Activated CD4-positive, alpha-beta T cell treated with anti-CD3 and anti-CD28 coated beads, Interleukin-2, amount 10 ng/mL, durations not matched to agents 24 days and 14 days (primary cell): Measurements from ENCODE around the gene CTU2. TPM values are rescaled to one million over a fixed set of nuclear protein-coding genes. Genes with fewer than 3 reads are reported as not detected.

ENCODE experiments used
- DNase-seq: peaks from one replicate; pipeline ENCODE4 v3.0.0; 2022
- H3K27ac Mint-ChIP-seq: one replicate; pipeline ENCODE4 v1.8.0; 2022; ENCODE audit warnings: mild to moderate bottlenecking, mixed read lengths
- H3K27me3 Mint-ChIP-seq: one replicate; pipeline ENCODE4 v1.8.0; 2022; ENCODE audit warnings: mixed read lengths
- H3K36me3 Mint-ChIP-seq: one replicate; pipeline ENCODE4 v1.8.0; 2022; ENCODE audit warnings: low read depth, mild to moderate bottlenecking, mixed read lengths
- H3K4me1 Mint-ChIP-seq: one replicate; pipeline ENCODE4 v1.8.0; 2021; ENCODE audit warnings: mixed read lengths
- H3K4me3 Mint-ChIP-seq: one replicate; pipeline ENCODE4 v1.8.0; 2022; ENCODE audit warnings: mild to moderate bottlenecking, moderate library complexity, mixed read lengths
- H3K9me3 Mint-ChIP-seq: one replicate; pipeline ENCODE4 v1.8.0; 2021; ENCODE audit warnings: mixed read lengths
- intact Hi-C: fragments of 100-400 bp; cut with micrococcal nuclease; formaldehyde crosslinking; loops from one replicate; pipeline ENCODE4 v1.15.1; 2023
- total RNA-seq: library from RNA; stranded (reverse); gene quantifications from 2 replicates; pipeline ENCODE4 v1.2.3, GENCODE V29; 2022

Gene CTU2
- total RNA-seq, 1 donor from 2014 or later: 69.9 TPM

DNA sequence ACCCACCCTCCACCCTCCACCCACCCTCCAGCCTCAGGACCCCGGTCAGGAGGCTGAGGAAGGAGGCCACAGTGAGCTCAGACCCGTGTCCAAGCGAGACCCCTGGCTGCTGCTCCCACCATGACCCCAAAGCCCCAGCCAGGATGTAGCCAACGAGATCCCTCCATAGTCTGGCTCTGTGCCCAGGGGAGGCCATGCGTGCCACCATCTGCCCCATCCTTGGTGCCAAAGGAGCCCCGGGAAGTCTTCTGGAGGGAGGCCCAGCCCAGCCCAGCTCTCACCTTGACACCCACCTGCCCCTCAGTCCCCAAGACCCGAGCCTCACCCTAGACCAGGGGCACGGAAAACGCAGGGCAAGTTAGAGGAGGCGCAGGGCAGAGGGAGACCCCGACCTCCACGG lies 44.6 kb downstream of the CTU2 start:
- no peaks in the 10 kb centered on the region for H3K27me3 Mint-ChIP-seq
- H3K4me1 Mint-ChIP-seq: peaks cover 10% of the 10 kb centered on the region
- H3K4me3 Mint-ChIP-seq: no peak overlapping the region
- intact Hi-C loops: no loop called here
- H3K36me3 Mint-ChIP-seq: peaks cover 4% of the 10 kb centered on the region
- no peaks in the 10 kb centered on the region for H3K9me3 Mint-ChIP-seq
- H3K27ac Mint-ChIP-seq: no peak overlapping the region
- no peak for DNase-seq

DNA sequence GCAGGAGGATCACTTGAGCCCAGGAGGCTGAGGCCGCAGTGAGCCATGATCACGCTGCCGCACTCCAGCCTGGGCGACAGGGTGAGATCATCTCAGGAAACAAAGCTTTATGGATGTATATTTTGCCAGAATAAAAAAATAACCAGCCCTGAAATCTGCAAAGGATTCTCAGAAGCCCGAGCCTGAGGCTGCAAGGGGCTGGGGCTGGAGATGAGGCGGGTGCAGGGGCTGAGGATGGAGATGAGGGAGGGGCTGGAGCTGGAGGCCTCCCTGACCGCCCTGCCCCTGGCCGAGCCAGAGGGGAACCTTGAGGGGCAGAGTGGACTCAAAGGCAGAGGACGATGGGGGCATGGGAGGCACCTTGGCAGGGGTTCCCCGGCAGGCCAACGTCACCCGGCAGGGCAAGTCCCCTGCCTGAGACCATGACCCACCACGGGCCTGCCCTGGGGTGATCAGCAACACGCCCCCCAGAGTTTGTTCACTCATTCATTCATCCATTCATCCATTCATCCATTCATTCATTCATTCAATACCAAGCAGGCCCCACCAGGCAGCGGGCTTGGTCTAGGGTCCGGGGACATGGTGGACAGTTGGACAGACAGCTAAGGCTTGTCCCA lies 46.2 kb downstream of the CTU2 start:
- no peak overlapping the region for H3K27ac Mint-ChIP-seq
- no peaks in the 10 kb centered on the region for H3K9me3 Mint-ChIP-seq
- intact Hi-C loops: no loop called here
- H3K4me1 Mint-ChIP-seq: peaks cover 5% of the 10 kb centered on the region
- H3K4me3 Mint-ChIP-seq: no peak overlapping the region
- peaks cover 2% of the 10 kb centered on the region for H3K36me3 Mint-ChIP-seq
- H3K27me3 Mint-ChIP-seq: no peaks in the 10 kb centered on the region
- DNase-seq: no peak

DNA sequence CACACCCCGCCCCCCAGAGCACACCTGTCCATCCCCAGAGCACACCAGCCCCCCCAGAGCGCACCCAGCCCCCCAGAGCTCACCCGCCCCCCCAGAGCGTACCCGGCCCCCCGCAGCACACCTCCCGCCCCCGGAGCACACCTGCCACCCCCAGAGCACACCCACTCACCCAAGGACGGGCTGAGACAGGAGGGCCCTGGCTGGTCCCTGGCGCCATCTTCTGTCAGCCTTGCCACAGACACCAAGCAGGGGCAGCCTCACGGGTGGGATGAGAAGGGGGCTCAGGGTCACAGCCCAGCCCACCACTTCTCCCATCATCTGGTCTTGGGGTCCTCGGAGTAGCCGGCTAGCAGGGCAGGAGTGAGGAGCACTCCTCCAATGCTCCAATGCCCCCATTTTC lies 46.9 kb downstream of the CTU2 start:
- no peak for DNase-seq
- Mint-ChIP-seq H3K27me3 (no peaks in the 10 kb centered on the region), H3K9me3 (no peaks in the 10 kb centered on the region), H3K36me3 (no peaks in the 10 kb centered on the region), H3K27ac (no peak overlapping the region), H3K4me1 (peaks cover 2% of the 10 kb centered on the region), H3K4me3 (no peak overlapping the region)
- intact Hi-C loops: no loop called here

DNA sequence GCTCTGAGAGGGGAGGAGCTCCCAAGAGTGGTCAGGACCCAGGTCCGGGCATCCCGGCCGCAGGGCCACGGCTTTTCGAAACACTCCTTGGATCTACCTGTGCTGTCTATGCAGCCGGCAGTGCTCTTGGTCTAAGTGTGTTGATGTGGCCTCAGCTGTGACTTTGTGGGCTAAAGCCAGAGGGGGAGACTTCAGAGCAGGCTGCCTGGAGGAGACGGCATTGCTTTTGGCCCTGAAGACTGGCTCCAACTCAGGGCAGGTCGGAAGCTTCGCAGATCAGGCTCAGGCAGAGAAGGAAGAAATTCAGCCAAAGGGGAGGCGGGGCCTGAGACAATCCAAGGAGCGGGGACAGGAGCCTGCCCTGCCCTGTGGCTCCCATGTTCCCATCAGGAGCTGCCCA lies 47.3 kb downstream of the CTU2 start:
- no peak for DNase-seq
- no peaks in the 10 kb centered on the region for H3K36me3 Mint-ChIP-seq
- intact Hi-C loops: no loop called here
- no peaks in the 10 kb centered on the region for H3K9me3 Mint-ChIP-seq
- no peaks in the 10 kb centered on the region for H3K27me3 Mint-ChIP-seq
- H3K4me1 Mint-ChIP-seq: peaks cover 6% of the 10 kb centered on the region
- H3K27ac Mint-ChIP-seq: no peak overlapping the region
- no peak overlapping the region for H3K4me3 Mint-ChIP-seq

DNA sequence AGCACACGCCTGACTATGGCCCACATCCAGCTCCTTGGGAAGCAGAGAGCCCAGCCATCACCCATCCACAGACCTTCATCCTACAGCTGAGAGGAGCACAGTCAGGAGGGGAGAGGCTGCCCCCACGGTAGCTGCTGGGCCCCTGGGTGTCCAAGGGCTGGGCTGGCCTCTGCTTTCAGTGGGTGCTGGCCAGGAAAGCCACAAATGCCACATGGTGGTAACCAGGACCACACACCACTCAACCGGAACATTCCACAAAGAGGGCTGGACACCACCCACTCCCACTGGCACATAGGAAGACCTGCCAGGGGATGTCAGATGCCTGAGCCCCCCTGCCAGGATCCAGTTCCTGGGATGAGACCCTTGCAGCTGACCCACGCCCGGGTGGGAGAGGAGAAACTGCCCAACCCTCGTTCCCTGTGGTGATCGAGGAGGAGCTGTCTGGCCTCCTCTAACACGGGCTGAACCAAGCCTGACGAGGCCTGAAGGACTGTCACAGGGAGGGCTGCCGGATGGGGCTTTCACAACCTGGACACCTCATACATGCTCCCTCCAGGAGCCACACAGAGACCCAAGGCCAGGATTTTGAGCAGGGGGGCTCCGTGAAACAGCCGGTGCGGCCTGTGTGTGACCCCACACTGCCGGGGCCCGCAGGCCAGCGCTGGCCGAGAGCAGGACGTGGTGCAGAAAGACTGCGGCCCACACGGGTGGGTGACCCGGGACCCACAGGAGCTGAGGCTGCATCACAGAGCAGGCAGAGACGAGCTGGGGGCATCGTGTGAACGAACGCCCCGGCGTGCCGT lies 48.0 kb downstream of the CTU2 start:
- no peak overlapping the region for H3K27ac Mint-ChIP-seq
- DNase-seq: no peak
- peaks cover 9% of the 10 kb centered on the region for H3K4me1 Mint-ChIP-seq
- no peak overlapping the region for H3K4me3 Mint-ChIP-seq
- H3K9me3 Mint-ChIP-seq: no peaks in the 10 kb centered on the region
- intact Hi-C loops: no loop called here
- no peaks in the 10 kb centered on the region for H3K36me3 Mint-ChIP-seq
- no peaks in the 10 kb centered on the region for H3K27me3 Mint-ChIP-seq

DNA sequence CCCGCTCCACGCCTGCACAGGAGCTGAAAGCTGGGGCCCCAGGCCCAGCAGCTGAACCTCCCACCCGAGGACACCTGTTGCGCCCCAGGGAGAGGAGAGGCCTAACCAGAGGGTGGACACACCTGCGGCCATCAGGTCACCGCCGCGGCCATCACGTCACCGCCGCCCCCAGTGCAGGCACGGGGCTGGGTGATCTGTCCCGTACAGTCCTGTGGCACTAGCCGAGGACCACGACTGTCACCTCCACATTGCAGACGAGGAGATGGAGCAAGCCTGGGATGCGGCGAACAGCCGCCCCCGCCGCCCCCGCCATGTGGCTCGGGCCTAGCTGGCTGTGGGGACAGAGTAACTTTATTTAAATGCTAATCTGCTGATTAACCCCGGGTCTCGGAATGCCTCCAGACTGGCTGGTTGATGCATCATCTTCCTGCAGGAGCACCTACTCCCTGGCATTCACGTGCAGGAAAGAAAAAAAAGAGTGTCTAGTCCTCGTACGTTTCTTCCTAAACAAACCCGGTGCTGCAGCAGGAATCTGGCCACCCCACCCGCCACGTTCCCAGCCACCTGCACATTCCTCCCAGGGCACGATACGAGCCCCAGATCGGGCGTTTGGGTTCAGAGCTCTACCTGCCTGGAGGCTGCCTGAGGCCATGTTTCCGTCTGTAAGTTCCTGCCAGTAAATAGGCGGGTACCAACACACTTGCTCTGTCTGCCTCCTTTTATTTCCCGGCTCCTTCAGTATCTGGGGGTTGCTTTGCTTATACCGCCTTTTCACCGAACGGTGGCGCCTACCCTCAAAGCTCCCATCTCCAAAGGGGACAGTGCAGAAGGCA lies 48.8 kb downstream of the CTU2 start:
- Mint-ChIP-seq H3K4me3 (no peak overlapping the region), H3K36me3 (no peaks in the 10 kb centered on the region), H3K27ac (no peak overlapping the region), H3K27me3 (no peaks in the 10 kb centered on the region), H3K4me1 (peaks cover 11% of the 10 kb centered on the region), H3K9me3 (no peaks in the 10 kb centered on the region)
- intact Hi-C loops: no loop called here
- peak; percentile 67 for DNase-seq

DNA sequence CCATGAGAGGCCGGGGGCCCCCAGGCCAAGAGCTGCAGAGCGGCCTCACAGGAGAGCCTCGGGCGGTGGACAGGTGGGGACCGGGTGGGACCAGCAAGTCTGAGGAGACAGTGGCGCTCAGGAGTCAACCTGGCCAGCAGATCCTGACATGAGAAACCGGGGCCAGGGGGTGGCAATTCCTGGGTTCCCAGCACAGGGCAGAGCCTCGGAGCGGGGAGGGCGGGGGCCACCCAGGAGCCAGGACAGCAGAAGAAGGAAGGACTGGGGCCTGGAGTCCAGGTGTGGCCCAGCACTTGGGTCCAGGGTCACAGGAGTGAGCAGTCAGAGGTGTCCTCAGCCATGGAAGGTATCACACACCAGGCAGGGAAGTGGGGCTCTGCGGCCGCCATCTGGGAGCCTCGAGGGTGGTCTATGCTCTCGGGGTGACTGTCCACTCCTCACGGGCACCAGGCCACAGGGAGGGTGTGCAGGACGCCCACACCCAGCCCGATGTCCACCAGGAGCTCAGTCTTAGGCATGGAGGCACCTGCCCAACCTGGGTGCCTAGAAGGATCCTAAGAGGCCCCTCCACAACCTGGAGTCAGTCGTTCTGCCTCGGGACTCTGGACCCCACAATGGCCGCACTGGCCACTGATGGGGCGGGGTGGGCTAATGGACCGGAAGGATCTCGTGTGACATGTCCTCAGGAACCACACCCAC lies 49.6 kb downstream of the CTU2 start:
- DNase-seq: no peak
- H3K9me3 Mint-ChIP-seq: no peaks in the 10 kb centered on the region
- H3K4me1 Mint-ChIP-seq: peaks cover 11% of the 10 kb centered on the region
- no peak overlapping the region for H3K4me3 Mint-ChIP-seq
- no peaks in the 10 kb centered on the region for H3K36me3 Mint-ChIP-seq
- no peak overlapping the region for H3K27ac Mint-ChIP-seq
- intact Hi-C loops: no loop called here
- H3K27me3 Mint-ChIP-seq: no peaks in the 10 kb centered on the region

DNA sequence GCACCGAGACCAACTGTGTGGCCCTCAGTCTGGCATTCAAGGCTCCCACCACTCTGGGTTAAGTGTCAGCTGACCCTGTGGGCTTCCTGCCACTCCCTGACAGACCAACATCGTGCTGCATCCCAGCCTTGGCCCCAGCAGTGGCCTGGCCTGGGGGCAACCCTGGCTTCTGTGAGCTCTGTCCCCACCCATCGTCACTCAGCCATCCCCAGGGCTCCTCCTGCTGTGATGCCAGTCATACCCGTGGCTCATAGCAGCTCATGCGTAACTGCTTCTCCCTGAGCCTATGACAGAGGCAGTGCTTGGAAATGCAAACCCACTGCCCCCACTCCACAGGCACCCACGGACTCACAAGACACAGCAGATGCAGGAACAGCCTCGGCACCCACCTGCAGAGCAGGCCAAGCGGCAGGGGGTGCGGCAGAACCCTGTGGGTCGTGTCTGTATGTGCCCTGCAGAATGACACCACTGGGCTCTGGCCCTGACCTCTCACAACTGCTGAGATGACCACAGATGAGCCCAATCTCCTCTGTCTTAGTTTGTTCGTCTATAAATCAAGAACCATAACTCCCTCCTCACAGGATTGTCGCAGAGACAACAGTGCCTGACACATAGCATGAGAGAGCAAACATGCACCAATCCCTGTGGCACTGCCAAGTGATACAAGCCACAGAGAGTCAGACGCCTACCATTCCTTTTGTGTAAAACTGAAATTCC lies 52.1 kb downstream of the CTU2 start:
- H3K27ac Mint-ChIP-seq: no peak overlapping the region
- intact Hi-C loops: no loop called here
- peaks cover 11% of the 10 kb centered on the region for H3K4me1 Mint-ChIP-seq
- H3K4me3 Mint-ChIP-seq: no peak overlapping the region
- no peaks in the 10 kb centered on the region for H3K9me3 Mint-ChIP-seq
- DNase-seq: no peak
- H3K36me3 Mint-ChIP-seq: no peaks in the 10 kb centered on the region
- no peaks in the 10 kb centered on the region for H3K27me3 Mint-ChIP-seq

DNA sequence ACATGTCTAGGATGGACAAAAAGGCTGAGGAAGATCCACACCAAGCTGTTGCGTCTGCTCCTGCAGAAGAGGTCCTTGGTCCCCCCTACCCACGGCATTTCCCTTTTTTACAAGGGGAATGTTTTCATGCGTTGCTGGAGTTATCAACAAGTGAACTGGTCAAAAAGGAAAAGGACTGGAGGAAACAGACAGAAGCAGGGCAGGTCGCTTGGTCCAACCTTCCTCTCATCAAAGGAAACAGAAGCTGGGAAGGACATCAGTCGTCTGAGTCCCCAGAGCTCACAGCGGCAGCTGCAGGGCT lies 52.6 kb downstream of the CTU2 start:
- Mint-ChIP-seq H3K36me3 (peaks cover 4% of the 10 kb centered on the region), H3K27me3 (no peaks in the 10 kb centered on the region), H3K9me3 (no peaks in the 10 kb centered on the region), H3K4me3 (no peak overlapping the region), H3K4me1 (peaks cover 9% of the 10 kb centered on the region), H3K27ac (no peak overlapping the region)
- no peak for DNase-seq
- intact Hi-C loops: no loop called here

DNA sequence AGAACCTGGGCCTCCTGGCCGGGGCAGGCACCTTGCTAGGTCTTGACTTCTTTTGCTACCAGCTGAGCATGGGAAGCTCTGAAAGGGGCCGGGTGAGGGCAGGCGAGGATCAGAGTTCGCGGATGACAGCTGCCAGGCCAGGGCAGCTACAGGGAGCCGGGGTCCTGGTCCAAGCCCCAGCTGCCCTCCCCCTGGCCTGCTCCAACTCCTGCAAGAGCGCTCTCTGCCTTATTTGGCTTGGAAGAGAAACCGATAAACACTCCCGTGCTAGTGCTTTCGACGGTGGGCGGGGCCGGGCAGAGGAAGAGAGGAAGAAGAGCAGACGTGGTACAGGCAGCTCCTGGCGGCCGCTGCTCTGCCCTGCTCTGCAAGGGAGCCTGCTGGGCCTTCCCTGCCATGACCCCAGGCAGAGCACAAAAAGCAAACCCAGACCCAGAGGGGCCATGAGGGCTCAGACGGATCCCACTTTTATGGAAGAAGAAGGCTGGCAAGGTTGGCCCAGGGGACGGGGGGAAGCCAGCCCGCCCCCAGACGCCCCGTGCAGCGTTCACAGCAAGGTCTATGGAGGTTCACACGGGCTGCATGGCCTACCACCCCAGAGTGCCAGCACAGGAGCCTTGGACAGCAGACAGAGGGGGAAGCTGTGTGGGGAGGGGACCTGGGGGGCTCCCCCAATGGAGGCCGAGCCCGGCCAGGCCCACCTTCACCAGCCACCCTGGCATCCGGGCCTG lies 53.1 kb downstream of the CTU2 start:
- Mint-ChIP-seq H3K4me1 (peaks cover 9% of the 10 kb centered on the region), H3K4me3 (peak overlapping the region; percentile 35), H3K27ac (peak overlapping the region; percentile 48), H3K36me3 (peaks cover 4% of the 10 kb centered on the region), H3K9me3 (no peaks in the 10 kb centered on the region), H3K27me3 (no peaks in the 10 kb centered on the region)
- DNase-seq: peak; percentile 81
- intact Hi-C loops: no loop called here

DNA sequence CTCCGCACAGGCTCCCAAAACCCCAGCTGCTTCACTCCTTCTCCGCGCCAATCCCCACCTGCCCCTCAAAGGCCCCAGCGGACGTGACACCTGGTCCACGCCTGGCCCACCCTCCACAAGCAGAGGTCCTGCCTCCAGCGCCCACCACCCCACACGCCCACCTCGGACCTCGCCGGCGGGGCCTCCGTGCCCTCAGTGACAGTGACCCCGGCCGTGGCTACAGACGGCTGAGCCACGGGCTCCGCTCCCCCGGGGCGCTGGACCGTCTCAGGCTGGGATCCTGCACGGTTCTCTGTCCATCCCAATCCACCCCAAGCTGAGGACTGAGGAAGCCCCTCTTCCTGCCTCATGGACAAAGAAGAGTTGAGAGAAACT lies 53.7 kb downstream of the CTU2 start:
- no peak for DNase-seq
- intact Hi-C loops: no loop called here
- Mint-ChIP-seq H3K4me1 (peaks cover 9% of the 10 kb centered on the region), H3K9me3 (no peaks in the 10 kb centered on the region), H3K4me3 (no peak overlapping the region), H3K27me3 (no peaks in the 10 kb centered on the region), H3K27ac (no peak overlapping the region), H3K36me3 (peaks cover 4% of the 10 kb centered on the region)

DNA sequence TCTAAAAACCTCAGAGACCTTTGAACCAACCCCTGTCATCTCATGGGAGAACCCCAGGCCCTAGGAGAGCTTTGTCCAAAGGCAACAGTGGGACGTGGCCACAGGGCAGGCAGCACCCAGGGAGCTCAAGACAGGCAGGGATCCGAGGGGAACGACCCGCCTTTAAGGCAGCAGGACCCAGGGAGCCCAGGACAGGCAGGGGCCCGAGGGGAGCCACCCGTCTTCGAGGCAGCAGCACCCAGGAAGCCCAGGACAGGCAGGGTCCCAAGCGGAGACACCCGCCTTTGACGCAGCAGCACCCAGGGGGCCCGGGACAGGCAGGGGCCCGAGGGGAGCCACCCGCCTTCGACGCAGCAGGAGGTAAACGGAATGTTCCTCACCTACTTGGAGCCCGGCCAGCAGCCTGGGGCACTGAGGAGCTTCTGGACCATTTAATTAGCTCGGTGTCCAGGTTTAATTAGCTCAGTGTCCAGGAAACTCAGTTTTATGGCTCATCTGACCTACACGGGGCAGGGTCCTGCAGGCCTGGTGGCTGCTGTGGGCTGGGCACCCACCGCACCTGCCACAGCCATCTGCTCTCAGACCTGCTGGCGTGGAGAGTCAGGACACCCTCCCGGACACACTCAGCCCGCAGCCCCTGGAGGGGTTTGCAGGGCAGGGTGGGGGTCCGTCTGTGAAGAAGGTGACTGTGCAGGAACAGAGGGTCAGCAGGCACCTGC lies 54.3 kb downstream of the CTU2 start:
- Mint-ChIP-seq H3K4me1 (peaks cover 9% of the 10 kb centered on the region), H3K27ac (no peak overlapping the region), H3K4me3 (no peak overlapping the region), H3K9me3 (no peaks in the 10 kb centered on the region), H3K27me3 (no peaks in the 10 kb centered on the region), H3K36me3 (peaks cover 4% of the 10 kb centered on the region)
- intact Hi-C loops: no loop called here
- no peak for DNase-seq
